ENCODE results near the gene OPRL1. TPM values are rescaled to one million over a fixed set of nuclear protein-coding genes. Genes with fewer than 3 reads are reported as not detected.

Gene OPRL1
- total RNA-seq, 2 experiments from 2014 or later, result 0.61 to 0.63 TPM

GRCh38 chr20:64064145-64064698, 15.7 kb upstream of the OPRL1 start:
- H3K27me3 Mint-ChIP-seq, result no peaks in the 10 kb centered on the region
- no peaks in the 10 kb centered on the region for H3K36me3 Mint-ChIP-seq (ENCODE audit: low read depth)
- no peaks in the 10 kb centered on the region for H3K9me3 Mint-ChIP-seq
- ChIA-PET CTCF (interaction anchor here (1.0 kb wide), 1 partner anchor 20 kb away, joined by 3 read pairs; the partner anchor contains the start of gene LKAAEAR1), POLR2A (interaction anchor here (0.9 to 1.9 kb wide), 5 partner anchors 9 to 116 kb away, joined by 3 to 7 read pairs (median 4); no protein-coding TSS in a partner anchor)
- H3K4me1 Mint-ChIP-seq (ENCODE audit: low read depth), result peaks cover 35% of the 10 kb centered on the region
- H3K27ac Mint-ChIP-seq, result peak overlapping the region; percentile 76
- DNase-seq, result no peak
- intact Hi-C loops (cut with micrococcal nuclease), result loop anchor here (10.0 kb wide), 1 partner anchor 89 kb away; the partner anchor contains the start of gene SAMD10
- no peak for TF ChIP-seq CTCF (IDR thresholded peaks at IDR 0.05)
- peak overlapping the region; percentile 89 for H3K4me3 Mint-ChIP-seq
- ATAC-seq, result no peak

GRCh38 chr20:64065062-64065973, 14.6 kb upstream of the OPRL1 start:
- TF ChIP-seq CTCF (IDR thresholded peaks at IDR 0.05), result no peak
- ATAC-seq (no peak), DNase-seq (peak; percentile 46)
- H3K9me3 Mint-ChIP-seq, result no peaks in the 10 kb centered on the region
- peaks cover 35% of the 10 kb centered on the region for H3K4me1 Mint-ChIP-seq (ENCODE audit: low read depth)
- no peak overlapping the region for H3K4me3 Mint-ChIP-seq
- peak overlapping the region; percentile 63 for H3K27ac Mint-ChIP-seq
- H3K27me3 Mint-ChIP-seq, result no peaks in the 10 kb centered on the region
- no peaks in the 10 kb centered on the region for H3K36me3 Mint-ChIP-seq (ENCODE audit: low read depth)
- POLR2A ChIA-PET, result interaction anchor here (0.9 to 1.9 kb wide), 6 partner anchors 7 to 117 kb away, joined by 3 to 7 read pairs (median 4); no protein-coding TSS in a partner anchor
- intact Hi-C loops (cut with micrococcal nuclease), result loop anchor here (10.0 kb wide), 1 partner anchor 91 kb away; the partner anchor contains the start of gene SAMD10
- CTCF ChIA-PET, result interaction anchor here (0.8 to 1.2 kb wide), 3 partner anchors 19 to 528 kb away, joined by 3 to 6 read pairs (median 3); partner anchors contain the start of genes LKAAEAR1 and PTK6

DNA sequence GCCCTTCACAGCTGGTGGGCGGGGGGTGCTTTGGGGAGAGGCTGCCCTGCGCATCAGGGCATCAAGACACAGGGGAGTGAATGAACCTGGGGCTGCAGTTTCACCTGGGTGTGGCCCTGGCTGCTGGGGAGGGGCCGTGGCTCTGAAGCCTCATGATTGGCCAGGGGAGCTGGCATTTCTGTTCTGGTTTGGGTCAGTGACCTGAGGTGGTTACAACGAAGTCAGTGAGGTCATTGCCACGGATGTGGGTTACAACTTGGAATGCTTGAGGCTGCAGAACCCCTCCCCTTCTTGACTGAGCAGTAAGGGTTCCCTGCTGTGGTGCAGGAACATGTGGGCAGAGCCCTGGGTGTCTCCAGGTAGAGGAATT, 13.9 kb upstream of the OPRL1 start:
- no peaks in the 10 kb centered on the region for H3K27me3 Mint-ChIP-seq
- no peaks in the 10 kb centered on the region for H3K9me3 Mint-ChIP-seq
- POLR2A ChIA-PET, result interaction anchor here (1.0 to 1.9 kb wide), 3 partner anchors 10 to 78 kb away, joined by 3 to 7 read pairs (median 5); no protein-coding TSS in a partner anchor
- no peak for TF ChIP-seq CTCF (IDR thresholded peaks at IDR 0.05)
- no peak overlapping the region for H3K4me3 Mint-ChIP-seq
- DNase-seq (peak; percentile 89), ATAC-seq (peak; percentile 77)
- intact Hi-C loops (cut with micrococcal nuclease), result loop anchor here (10.0 kb wide), 1 partner anchor 91 kb away; the partner anchor contains the start of gene SAMD10
- H3K36me3 Mint-ChIP-seq (ENCODE audit: low read depth), result no peaks in the 10 kb centered on the region
- H3K4me1 Mint-ChIP-seq (ENCODE audit: low read depth), result peaks cover 35% of the 10 kb centered on the region
- peak overlapping the region; percentile 63 for H3K27ac Mint-ChIP-seq
- CTCF ChIA-PET, result interaction anchor here (0.8 to 1.2 kb wide), 3 partner anchors 17 to 529 kb away, joined by 3 to 6 read pairs (median 5); partner anchors contain the start of gene PTK6

GRCh38 chr20:64067005-64067632, 12.8 kb upstream of the OPRL1 start:
- H3K4me3 Mint-ChIP-seq, result no peak overlapping the region
- DNase-seq, result no peak
- ChIA-PET CTCF (interaction anchor here (1.0 to 1.2 kb wide), 2 partner anchors 8 to 16 kb away, joined by 4 to 5 read pairs; no protein-coding TSS in a partner anchor), POLR2A (interaction anchor here (0.7 to 1.9 kb wide), 5 partner anchors 9 to 79 kb away, joined by 3 to 7 read pairs (median 4); partner anchors contain the start of genes OPRL1 and RGS19)
- no peaks in the 10 kb centered on the region for H3K27me3 Mint-ChIP-seq
- ATAC-seq, result no peak
- H3K36me3 Mint-ChIP-seq (ENCODE audit: low read depth), result no peaks in the 10 kb centered on the region
- no peak overlapping the region for H3K27ac Mint-ChIP-seq
- peaks cover 35% of the 10 kb centered on the region for H3K4me1 Mint-ChIP-seq (ENCODE audit: low read depth)
- no peak for TF ChIP-seq CTCF (IDR thresholded peaks at IDR 0.05)
- intact Hi-C loops (cut with micrococcal nuclease), result loop anchor here (10.0 kb wide), 1 partner anchor 92 kb away; the partner anchor contains the start of gene SAMD10
- H3K9me3 Mint-ChIP-seq, result no peaks in the 10 kb centered on the region
